AG09309 (cell line): ENCODE measurements around the gene HERPUD1.

Experiments used
- DNase-seq: peaks from one replicate; pipeline ENCODE4 v3.0.0-alpha.2; 2010; ENCODE audit warnings: low read depth
- H3K4me3 ChIP-seq: 2 replicates; pipeline ENCODE4 v1.5.1; 2011; ENCODE audit warnings: mild to moderate bottlenecking, low read depth, low read length, moderate library complexity; ENCODE audit not compliant: control insufficient read depth
- CTCF ChIP-seq: IDR thresholded peaks from 2 replicates; pipeline ENCODE4 v1.5.1; 2011; ENCODE audit warnings: mild to moderate bottlenecking, low read depth, low read length, inconsistent platforms; ENCODE audit not compliant: insufficient read depth, control insufficient read depth; ENCODE audit errors: missing control alignments

Gene HERPUD1

GRCh38 chr16:56941856-56942331, 10.0 kb downstream of the HERPUD1 start:
- no peak for DNase-seq
- no peak for TF ChIP-seq CTCF
- no peak overlapping the region for H3K4me3 ChIP-seq

GRCh38 chr16:56943761-56944375, 11.9 kb downstream of the HERPUD1 start:
- no peak overlapping the region for H3K4me3 ChIP-seq
- TF ChIP-seq CTCF = no peak
- DNase-seq = no peak

- DNase-seq = no peak
- no peak for TF ChIP-seq CTCF
- no peak overlapping the region for H3K4me3 ChIP-seq
These were observed 13.3 kb downstream of the HERPUD1 start for GRCh38 chr16:56944954-56945839.

GRCh38 chr16:56945847-56946527, 14.0 kb downstream of the HERPUD1 start:
- DNase-seq = no peak
- H3K4me3 ChIP-seq = no peak overlapping the region
- TF ChIP-seq CTCF = no peak

- no peak for TF ChIP-seq CTCF
- no peak overlapping the region for H3K4me3 ChIP-seq
- no peak for DNase-seq
These were observed 15.0 kb downstream of the HERPUD1 start for GRCh38 chr16:56946767-56947603.

- H3K4me3 ChIP-seq = no peak overlapping the region
- no peak for TF ChIP-seq CTCF
- DNase-seq = no peak
These were observed 15.7 kb downstream of the HERPUD1 start for GRCh38 chr16:56947604-56947995.
